ENCODE results near the gene HCFC1R1. TPM values are rescaled to one million over a fixed set of nuclear protein-coding genes. Genes with fewer than 3 reads are reported as not detected.

HCFC1R1 gene
- total RNA-seq, 3 donors from 2014 or later (not counting 1 experiment from before 2014, with no cell fraction given) = 15.4 to 21.8 (median 16.0) TPM

- Mint-ChIP-seq H3K36me3 (no peaks in the 10 kb centered on the region), H3K9me3 (no peaks in the 10 kb centered on the region), H3K4me1 (peaks cover 27 to 35% of the 10 kb centered on the region in 2 donors), H3K27ac (no peak overlapping the region), H3K27me3 (ENCODE audit: low read depth in 2 of 2) (peaks cover 24 to 30% of the 10 kb centered on the region in 2 donors), H3K4me3 (peak overlapping the region; percentile 9)
- peaks cover 34% of the 10 kb centered on the region for H3K27me3 ChIP-seq (ENCODE audit: control insufficient read depth, insufficient read depth, low read length)
- H3K9me3 ChIP-seq (ENCODE audit: control insufficient read depth, insufficient read depth, low read length) = no peaks in the 10 kb centered on the region
- H3K36me3 ChIP-seq (ENCODE audit: control insufficient read depth, insufficient read depth, low read length) = no peaks in the 10 kb centered on the region
- H3K4me1 ChIP-seq (ENCODE audit: control insufficient read depth, insufficient read depth, low read length) = peaks cover 63% of the 10 kb centered on the region
- ATAC-seq (peak in 1 of 3 donors; percentile 48), DNase-seq (peak; percentile 16 to 36)
- WGBS (ENCODE audit: insufficient coverage) = 3% methylated on average over 54 of the region's 54 CpGs
- intact Hi-C loops (cut with micrococcal nuclease) = no loop called here
- no peak for TF ChIP-seq CTCF (IDR thresholded peaks at IDR 0.05)
- H3K27ac ChIP-seq (ENCODE audit: low read length) = no peak overlapping the region
- H3K4me3 ChIP-seq (ENCODE audit: low read length) = no peak overlapping the region
Measured at GRCh38 chr16:3046641-3047386, 23.1 kb upstream of the HCFC1R1 start.

GRCh38 chr16:3045758-3046640, 22.3 kb upstream of the HCFC1R1 start, which contains the start of gene MMP25:
Gene MMP25, plus strand, starts transcription at chr16:3046561. Its CDS starts 357 bp downstream, at chr16:3046918.
- H3K4me3 ChIP-seq (ENCODE audit: low read length) = peak within 1 kb of the TSS; percentile 34
- Mint-ChIP-seq H3K27me3 (ENCODE audit: low read depth in 2 of 2) (peaks cover 24 to 30% of the 10 kb centered on the region in 2 donors), H3K4me1 (peaks cover 22 to 35% of the 10 kb centered on the region in 2 donors), H3K36me3 (no peaks in the 10 kb centered on the region), H3K4me3 (peak within 1 kb of the TSS; percentile 67), H3K9me3 (no peaks in the 10 kb centered on the region), H3K27ac (no peak within 1 kb of the TSS)
- intact Hi-C loops (cut with micrococcal nuclease) = no loop called here
- H3K27me3 ChIP-seq (ENCODE audit: control insufficient read depth, insufficient read depth, low read length) = peaks cover 34% of the 10 kb centered on the region
- DNase-seq = peak in 1 of 2 donors; percentile 19
- H3K4me1 ChIP-seq (ENCODE audit: control insufficient read depth, insufficient read depth, low read length) = peaks cover 56% of the 10 kb centered on the region
- no peak for TF ChIP-seq CTCF (IDR thresholded peaks at IDR 0.05)
- no peaks in the 10 kb centered on the region for H3K9me3 ChIP-seq (ENCODE audit: control insufficient read depth, insufficient read depth, low read length)
- H3K36me3 ChIP-seq (ENCODE audit: control insufficient read depth, insufficient read depth, low read length) = no peaks in the 10 kb centered on the region
- ATAC-seq = peak; percentile 36 to 57 (median 41)
- no peak within 1 kb of the TSS for H3K27ac ChIP-seq (ENCODE audit: low read length)
- WGBS (ENCODE audit: insufficient coverage) = under 1% methylated on average over 84 of the region's 86 CpGs

GRCh38 chr16:3044708-3045107, 21.0 kb upstream of the HCFC1R1 start:
- Mint-ChIP-seq H3K4me3 (peak overlapping the region; percentile 67), H3K27me3 (ENCODE audit: low read depth in 2 of 2) (peaks cover 30% of the 10 kb centered on the region in 2 donors), H3K36me3 (no peaks in the 10 kb centered on the region), H3K9me3 (no peaks in the 10 kb centered on the region), H3K27ac (no peak overlapping the region), H3K4me1 (peaks cover 17 to 30% of the 10 kb centered on the region in 2 donors)
- intact Hi-C loops (cut with micrococcal nuclease) = no loop called here
- no peak overlapping the region for H3K27ac ChIP-seq (ENCODE audit: low read length)
- no peak for DNase-seq
- no peak for ATAC-seq
- TF ChIP-seq CTCF (IDR thresholded peaks at IDR 0.05) = no peak
- no peaks in the 10 kb centered on the region for H3K36me3 ChIP-seq (ENCODE audit: control insufficient read depth, insufficient read depth, low read length)
- H3K9me3 ChIP-seq (ENCODE audit: control insufficient read depth, insufficient read depth, low read length) = no peaks in the 10 kb centered on the region
- H3K4me3 ChIP-seq (ENCODE audit: low read length) = no peak overlapping the region
- 92% methylated on average over 5 of the region's 6 CpGs for WGBS (ENCODE audit: insufficient coverage)
- peaks cover 44% of the 10 kb centered on the region for H3K4me1 ChIP-seq (ENCODE audit: control insufficient read depth, insufficient read depth, low read length)
- peaks cover 38% of the 10 kb centered on the region for H3K27me3 ChIP-seq (ENCODE audit: control insufficient read depth, insufficient read depth, low read length)

All from natural killer cell (primary cell).